ENCODE data around the gene MMP20.

DNA sequence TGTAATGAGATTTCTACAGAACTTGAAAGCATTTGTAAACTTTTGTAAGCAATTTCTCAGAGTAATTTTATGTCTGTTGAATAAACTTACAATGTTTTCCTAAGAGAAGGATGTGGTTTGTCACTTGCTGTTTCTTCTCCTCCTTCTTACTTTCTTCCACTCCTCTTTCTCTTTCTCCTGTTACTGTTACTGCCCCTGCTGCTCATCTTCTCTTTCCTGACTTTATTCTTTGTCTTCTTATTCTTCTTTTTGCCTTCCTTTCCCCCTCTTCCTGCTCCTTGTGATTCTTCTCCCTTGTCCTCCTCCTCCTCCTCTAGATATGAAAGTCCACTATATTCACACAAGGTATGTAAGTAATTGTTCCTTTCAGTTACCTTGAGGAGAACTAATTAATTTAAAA, 63.5 kb downstream of the MMP20 start:
- TF ChIP-seq, protein P1, sequence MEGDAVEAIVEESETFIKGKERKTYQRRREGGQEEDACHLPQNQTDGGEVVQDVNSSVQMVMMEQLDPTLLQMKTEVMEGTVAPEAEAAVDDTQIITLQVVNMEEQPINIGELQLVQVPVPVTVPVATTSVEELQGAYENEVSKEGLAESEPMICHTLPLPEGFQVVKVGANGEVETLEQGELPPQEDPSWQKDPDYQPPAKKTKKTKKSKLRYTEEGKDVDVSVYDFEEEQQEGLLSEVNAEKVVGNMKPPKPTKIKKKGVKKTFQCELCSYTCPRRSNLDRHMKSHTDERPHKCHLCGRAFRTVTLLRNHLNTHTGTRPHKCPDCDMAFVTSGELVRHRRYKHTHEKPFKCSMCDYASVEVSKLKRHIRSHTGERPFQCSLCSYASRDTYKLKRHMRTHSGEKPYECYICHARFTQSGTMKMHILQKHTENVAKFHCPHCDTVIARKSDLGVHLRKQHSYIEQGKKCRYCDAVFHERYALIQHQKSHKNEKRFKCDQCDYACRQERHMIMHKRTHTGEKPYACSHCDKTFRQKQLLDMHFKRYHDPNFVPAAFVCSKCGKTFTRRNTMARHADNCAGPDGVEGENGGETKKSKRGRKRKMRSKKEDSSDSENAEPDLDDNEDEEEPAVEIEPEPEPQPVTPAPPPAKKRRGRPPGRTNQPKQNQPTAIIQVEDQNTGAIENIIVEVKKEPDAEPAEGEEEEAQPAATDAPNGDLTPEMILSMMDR (IDR thresholded peaks at IDR 0.05; ENCODE audit: low read depth, low read length), result no peak
- TF ChIP-seq POLR2A (IDR thresholded peaks at IDR 0.05; ENCODE audit: extremely low read depth, insufficient read length) (no peak), MYC (IDR thresholded peaks at IDR 0.05; ENCODE audit: low read depth, low read length) (no peak)

Measured in NB4 (cell line).